ENCODE data around the gene PDIK1L.

Gene PDIK1L

DNA sequence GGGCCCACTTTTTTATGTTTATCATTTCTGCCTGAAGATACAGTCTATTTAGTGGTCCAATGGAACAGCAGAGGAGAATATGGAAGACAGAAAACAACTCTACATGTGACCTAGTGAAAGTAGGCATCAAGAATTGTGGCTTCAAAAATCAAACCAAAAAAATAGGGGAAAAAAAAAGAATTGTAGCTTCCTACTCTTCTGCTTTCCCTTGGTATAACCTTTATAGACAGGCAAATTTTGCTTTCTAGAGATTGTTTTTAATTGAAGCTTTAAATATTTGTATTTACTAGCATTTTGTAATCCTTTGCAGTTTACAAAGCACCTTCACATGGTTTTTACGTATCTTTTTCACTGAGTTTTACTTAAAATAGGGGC is 14.3 kb downstream of the PDIK1L start:
- Histone ChIP-seq H3K4me3 (ENCODE audit: low read length) (no peak overlapping the region), H3K9me3 (ENCODE audit: control insufficient read depth, low read depth, low read length) (no peaks in the 10 kb centered on the region)

DNA sequence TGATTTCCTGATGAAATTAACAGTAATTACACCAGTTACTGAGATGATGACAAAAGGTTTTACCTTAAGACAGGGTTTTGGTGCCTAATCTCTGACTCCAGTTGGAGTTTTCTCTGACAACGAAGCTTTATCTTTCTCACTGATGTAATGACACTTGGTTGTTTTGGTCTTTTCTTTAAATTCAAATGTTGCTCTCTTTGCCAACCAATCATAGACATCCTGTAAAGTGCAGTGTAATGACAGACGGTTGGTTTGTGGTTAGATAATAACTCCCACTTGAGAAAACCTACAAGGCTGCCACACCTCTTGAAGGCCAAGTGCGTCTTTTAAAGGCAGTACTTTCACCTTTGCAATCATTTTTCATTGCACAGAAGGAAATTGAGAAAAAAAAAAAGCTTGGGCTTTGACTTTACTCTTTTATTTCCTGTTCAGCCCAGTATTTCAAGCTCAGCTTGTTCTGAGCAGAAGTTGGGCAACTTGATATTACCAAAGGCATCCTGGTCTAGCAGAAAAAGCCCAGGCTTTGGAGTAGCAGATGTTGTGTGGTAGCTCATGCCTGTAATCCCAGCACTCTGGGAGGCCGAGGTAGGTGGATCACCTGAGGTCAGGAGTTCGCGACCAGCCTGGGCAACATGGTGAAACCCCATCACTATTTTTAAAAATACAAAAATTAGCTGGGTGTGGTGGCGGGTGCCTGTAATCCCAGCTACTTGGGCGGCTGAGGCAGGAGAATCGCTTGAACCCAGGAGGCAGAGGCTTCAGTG is 14.9 kb downstream of the PDIK1L start:
- Histone ChIP-seq H3K27ac (ENCODE audit: low read length) (no peak overlapping the region), H3K27me3 (ENCODE audit: control insufficient read depth, insufficient read depth, low read length) (no peaks in the 10 kb centered on the region), H3K9me3 (ENCODE audit: control insufficient read depth, low read depth, low read length) (no peaks in the 10 kb centered on the region), H3K9ac (ENCODE audit: low read length) (no peak overlapping the region), H3K4me3 (ENCODE audit: low read length) (no peak overlapping the region), H3K4me1 (ENCODE audit: control insufficient read depth, low read depth, low read length) (no peaks in the 10 kb centered on the region), H3K36me3 (ENCODE audit: control insufficient read depth, low read depth, low read length) (peaks cover 4% of the 10 kb centered on the region)

More for the DNA sequence above, 14.3 kb downstream of the PDIK1L start:
- H3K27ac ChIP-seq (ENCODE audit: low read length): no peak overlapping the region
- no peaks in the 10 kb centered on the region for H3K4me1 ChIP-seq (ENCODE audit: control insufficient read depth, low read depth, low read length)
- H3K27me3 ChIP-seq (ENCODE audit: control insufficient read depth, insufficient read depth, low read length): no peaks in the 10 kb centered on the region
- H3K36me3 ChIP-seq (ENCODE audit: control insufficient read depth, low read depth, low read length): peaks cover 4% of the 10 kb centered on the region
- no peak overlapping the region for H3K9ac ChIP-seq (ENCODE audit: low read length)

DNA sequence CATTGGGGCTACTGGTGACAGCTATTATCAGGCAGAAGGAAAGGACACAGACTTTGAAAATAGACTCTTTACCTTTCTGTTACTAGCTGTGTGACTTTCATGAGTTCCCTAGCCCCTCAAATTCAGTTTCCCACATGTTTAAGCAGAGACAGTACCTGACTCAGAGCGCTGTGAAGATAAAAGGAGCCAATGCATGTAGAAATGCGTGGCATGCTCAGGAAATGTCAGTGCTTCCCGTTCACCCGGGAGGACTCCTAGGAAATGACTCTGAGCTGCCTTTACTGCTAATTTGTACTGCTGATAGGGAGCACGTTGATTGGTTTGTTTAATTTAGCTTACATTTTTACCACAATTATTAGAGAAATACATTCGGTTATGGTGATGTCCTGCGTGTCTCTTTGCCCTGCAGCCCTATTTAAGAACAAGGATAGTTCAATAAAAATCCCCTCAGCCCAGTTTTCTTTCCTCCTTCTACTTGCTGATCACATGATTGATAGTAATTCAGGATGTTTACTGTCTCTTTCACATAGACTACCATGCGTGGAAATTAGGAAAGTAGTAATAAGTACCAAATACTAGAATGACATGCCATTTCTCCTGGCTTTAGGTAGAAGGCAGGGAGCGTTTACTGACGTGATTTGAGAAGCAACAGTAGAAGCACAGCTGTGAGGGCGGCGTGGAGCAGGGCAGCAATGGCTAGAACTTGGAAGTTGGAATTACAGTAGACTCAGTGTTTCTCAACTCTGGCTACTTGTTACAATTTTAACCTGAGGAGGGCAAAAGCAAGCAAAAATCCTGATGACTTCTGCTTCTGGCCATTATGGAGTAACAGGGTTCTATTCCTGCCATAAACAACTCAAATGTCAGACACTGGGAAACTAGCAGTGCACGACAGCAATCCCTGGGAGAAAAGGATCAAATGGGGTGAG is 15.9 kb downstream of the PDIK1L start:
- H3K9ac ChIP-seq (ENCODE audit: low read length): no peak overlapping the region
- no peak overlapping the region for H3K27ac ChIP-seq (ENCODE audit: low read length)
- no peaks in the 10 kb centered on the region for H3K27me3 ChIP-seq (ENCODE audit: control insufficient read depth, insufficient read depth, low read length)
- H3K4me1 ChIP-seq (ENCODE audit: control insufficient read depth, low read depth, low read length): no peaks in the 10 kb centered on the region
- H3K36me3 ChIP-seq (ENCODE audit: control insufficient read depth, low read depth, low read length): peaks cover 1% of the 10 kb centered on the region
- H3K9me3 ChIP-seq (ENCODE audit: control insufficient read depth, low read depth, low read length): no peaks in the 10 kb centered on the region
- no peak overlapping the region for H3K4me3 ChIP-seq (ENCODE audit: low read length)

DNA sequence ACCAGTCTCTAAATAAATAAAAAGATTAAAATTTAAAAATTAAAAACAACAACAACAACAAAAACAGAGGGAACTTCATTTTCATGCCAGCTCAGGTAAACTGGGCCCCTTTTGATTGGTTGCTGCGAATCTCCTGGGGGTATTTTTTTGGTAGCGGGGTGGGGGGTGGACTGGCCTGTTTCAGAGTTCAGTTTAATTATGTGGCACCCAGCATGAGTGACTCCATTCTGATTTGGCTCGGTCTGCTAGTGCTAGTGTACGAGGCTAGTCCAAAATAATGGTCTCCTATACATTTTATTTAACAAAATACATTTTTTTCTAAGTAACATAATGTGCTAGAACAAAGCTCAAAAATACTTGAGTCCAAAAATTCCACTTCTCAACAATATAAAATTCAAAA is 18.2 kb downstream of the PDIK1L start:
- Histone ChIP-seq H3K36me3 (ENCODE audit: control insufficient read depth, low read depth, low read length) (no peaks in the 10 kb centered on the region), H3K27ac (ENCODE audit: low read length) (no peak overlapping the region), H3K4me3 (ENCODE audit: low read length) (no peak overlapping the region), H3K4me1 (ENCODE audit: control insufficient read depth, low read depth, low read length) (no peaks in the 10 kb centered on the region), H3K9me3 (ENCODE audit: control insufficient read depth, low read depth, low read length) (no peaks in the 10 kb centered on the region), H3K9ac (ENCODE audit: low read length) (no peak overlapping the region), H3K27me3 (ENCODE audit: control insufficient read depth, insufficient read depth, low read length) (no peaks in the 10 kb centered on the region)

DNA sequence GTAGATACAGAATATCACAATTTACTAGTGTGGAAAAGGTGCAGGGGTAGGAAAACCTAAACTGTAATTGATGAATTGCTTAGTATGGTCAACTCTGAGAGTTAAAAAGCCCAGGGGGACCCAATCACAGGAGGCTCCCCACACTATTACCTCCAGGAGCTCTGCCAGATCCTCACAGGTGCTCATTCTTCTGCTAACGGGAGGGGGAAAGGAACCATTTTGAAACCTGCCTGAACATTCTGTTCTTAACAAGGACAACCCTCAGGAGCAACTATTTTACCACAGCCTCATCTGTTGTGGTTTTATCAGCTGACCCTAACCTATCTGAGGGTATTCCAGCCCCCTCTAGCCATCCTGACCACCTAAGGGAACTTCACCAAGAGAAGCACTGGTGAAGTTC is 19.1 kb downstream of the PDIK1L start:
- Histone ChIP-seq H3K36me3 (ENCODE audit: control insufficient read depth, low read depth, low read length) (no peaks in the 10 kb centered on the region), H3K9ac (ENCODE audit: low read length) (no peak overlapping the region), H3K27me3 (ENCODE audit: control insufficient read depth, insufficient read depth, low read length) (no peaks in the 10 kb centered on the region), H3K27ac (ENCODE audit: low read length) (no peak overlapping the region), H3K4me1 (ENCODE audit: control insufficient read depth, low read depth, low read length) (no peaks in the 10 kb centered on the region), H3K4me3 (ENCODE audit: low read length) (no peak overlapping the region), H3K9me3 (ENCODE audit: control insufficient read depth, low read depth, low read length) (no peaks in the 10 kb centered on the region)

DNA sequence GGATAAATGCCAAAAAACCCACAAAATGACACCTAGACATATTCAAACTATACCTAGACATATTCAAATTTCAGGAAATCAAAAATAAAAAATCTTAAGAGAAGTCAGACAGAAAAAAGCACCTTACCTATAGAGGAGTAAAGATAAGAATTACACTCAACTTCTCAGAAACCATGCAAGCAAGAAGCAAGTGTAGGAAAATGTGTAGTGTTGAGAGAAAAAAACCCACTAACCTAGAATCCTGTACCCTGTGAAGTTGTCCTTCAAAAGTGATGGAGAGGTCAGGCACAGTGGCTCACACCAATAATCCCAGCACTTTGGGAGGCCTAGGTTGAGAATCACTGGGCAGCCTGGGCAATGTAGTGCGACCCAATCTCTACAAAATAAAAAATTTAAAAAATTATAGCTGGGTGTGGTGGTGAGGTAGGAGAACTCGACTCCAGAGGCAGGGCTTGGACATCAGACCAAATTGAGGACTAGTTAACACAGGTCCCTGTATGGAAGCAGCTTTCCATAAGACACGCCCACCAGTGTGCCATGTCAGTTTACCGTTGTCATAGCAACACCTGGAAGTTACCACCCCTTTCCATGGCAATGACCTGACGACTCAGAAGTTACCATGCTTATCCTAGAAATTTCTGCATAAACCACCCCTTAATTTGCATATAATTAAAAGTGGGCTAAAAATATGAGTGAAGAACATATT is 20.7 kb downstream of the PDIK1L start:
- Histone ChIP-seq H3K36me3 (ENCODE audit: control insufficient read depth, low read depth, low read length) (no peaks in the 10 kb centered on the region), H3K4me3 (ENCODE audit: low read length) (no peak overlapping the region), H3K9ac (ENCODE audit: low read length) (no peak overlapping the region), H3K27ac (ENCODE audit: low read length) (no peak overlapping the region), H3K9me3 (ENCODE audit: control insufficient read depth, low read depth, low read length) (no peaks in the 10 kb centered on the region), H3K27me3 (ENCODE audit: control insufficient read depth, insufficient read depth, low read length) (no peaks in the 10 kb centered on the region), H3K4me1 (ENCODE audit: control insufficient read depth, low read depth, low read length) (no peaks in the 10 kb centered on the region)

DNA sequence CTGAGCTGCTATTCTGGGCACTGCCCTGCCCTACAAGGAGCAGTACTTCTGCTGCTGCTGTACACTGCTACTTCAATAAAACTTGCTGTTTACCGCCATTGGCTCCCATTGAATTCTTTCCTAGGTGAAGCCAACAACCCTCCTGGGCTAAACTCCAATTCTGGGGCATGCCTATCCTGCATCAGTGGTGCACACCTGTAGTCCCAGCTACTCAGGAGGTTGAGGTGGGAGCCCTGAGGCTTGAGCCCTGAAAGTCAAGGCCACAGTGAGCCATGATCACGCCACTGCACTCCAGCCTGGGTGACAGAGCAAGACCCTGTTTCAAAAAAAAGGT is 21.2 kb downstream of the PDIK1L start:
- no peak overlapping the region for H3K4me3 ChIP-seq (ENCODE audit: low read length)
- no peak overlapping the region for H3K9ac ChIP-seq (ENCODE audit: low read length)
- no peaks in the 10 kb centered on the region for H3K36me3 ChIP-seq (ENCODE audit: control insufficient read depth, low read depth, low read length)
- no peaks in the 10 kb centered on the region for H3K9me3 ChIP-seq (ENCODE audit: control insufficient read depth, low read depth, low read length)
- H3K27me3 ChIP-seq (ENCODE audit: control insufficient read depth, insufficient read depth, low read length): no peaks in the 10 kb centered on the region
- no peak overlapping the region for H3K27ac ChIP-seq (ENCODE audit: low read length)
- H3K4me1 ChIP-seq (ENCODE audit: control insufficient read depth, low read depth, low read length): no peaks in the 10 kb centered on the region

DNA sequence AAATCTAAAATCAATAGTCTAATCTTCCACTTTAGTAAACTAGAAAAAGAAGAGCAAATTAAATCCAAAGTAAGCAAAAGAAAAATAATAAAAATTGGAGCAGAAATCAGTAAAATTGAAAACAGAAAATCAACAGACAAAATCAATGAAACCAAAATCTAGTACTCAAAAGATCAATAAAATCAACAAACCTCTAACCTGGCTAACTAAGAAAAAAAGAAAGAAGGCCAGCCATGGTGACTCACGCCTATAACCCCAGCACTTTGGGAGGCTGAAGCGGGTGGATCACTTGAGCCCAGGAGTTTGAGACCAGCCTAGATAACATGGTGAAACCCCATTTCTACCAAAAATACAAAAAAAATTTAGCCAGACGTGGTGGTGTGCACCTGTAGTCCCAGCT is 22.8 kb downstream of the PDIK1L start:
- Histone ChIP-seq H3K27me3 (ENCODE audit: control insufficient read depth, insufficient read depth, low read length) (no peaks in the 10 kb centered on the region), H3K4me3 (ENCODE audit: low read length) (no peak overlapping the region), H3K4me1 (ENCODE audit: control insufficient read depth, low read depth, low read length) (no peaks in the 10 kb centered on the region), H3K36me3 (ENCODE audit: control insufficient read depth, low read depth, low read length) (no peaks in the 10 kb centered on the region), H3K9me3 (ENCODE audit: control insufficient read depth, low read depth, low read length) (no peaks in the 10 kb centered on the region), H3K9ac (ENCODE audit: low read length) (no peak overlapping the region), H3K27ac (ENCODE audit: low read length) (no peak overlapping the region)

DNA sequence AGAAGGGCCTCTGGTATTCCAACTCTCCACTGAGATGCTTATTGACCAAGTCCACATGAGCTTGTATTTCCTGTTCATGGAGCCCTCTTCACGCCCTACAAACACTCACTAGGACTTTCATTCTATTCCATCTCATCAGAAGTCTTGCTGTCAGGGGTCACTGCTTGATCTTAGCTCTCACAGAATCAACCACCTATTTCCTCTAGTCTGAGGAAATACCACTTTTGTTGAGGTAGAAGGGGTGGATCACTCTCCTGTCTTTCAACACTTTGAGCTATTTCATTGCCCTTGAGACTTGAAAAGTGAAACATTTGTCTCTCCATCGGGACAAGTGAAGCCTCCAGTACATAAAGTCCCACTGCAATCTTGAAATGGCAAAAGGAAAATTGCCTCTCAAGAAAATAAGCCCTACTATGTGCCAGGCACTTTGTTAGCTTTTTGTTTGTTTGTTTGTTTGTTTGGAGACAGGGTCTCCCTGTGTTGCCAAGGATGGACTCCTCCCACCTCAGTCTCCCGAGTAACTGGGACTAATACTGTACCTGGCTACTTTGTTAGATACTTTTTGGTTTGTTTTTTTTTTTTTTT is 27.4 kb downstream of the PDIK1L start:
- Histone ChIP-seq H3K27me3 (ENCODE audit: control insufficient read depth, insufficient read depth, low read length) (no peaks in the 10 kb centered on the region), H3K4me1 (ENCODE audit: control insufficient read depth, low read depth, low read length) (no peaks in the 10 kb centered on the region), H3K9ac (ENCODE audit: low read length) (no peak overlapping the region), H3K27ac (ENCODE audit: low read length) (no peak overlapping the region), H3K36me3 (ENCODE audit: control insufficient read depth, low read depth, low read length) (no peaks in the 10 kb centered on the region), H3K9me3 (ENCODE audit: control insufficient read depth, low read depth, low read length) (no peaks in the 10 kb centered on the region), H3K4me3 (ENCODE audit: low read length) (no peak overlapping the region)

DNA sequence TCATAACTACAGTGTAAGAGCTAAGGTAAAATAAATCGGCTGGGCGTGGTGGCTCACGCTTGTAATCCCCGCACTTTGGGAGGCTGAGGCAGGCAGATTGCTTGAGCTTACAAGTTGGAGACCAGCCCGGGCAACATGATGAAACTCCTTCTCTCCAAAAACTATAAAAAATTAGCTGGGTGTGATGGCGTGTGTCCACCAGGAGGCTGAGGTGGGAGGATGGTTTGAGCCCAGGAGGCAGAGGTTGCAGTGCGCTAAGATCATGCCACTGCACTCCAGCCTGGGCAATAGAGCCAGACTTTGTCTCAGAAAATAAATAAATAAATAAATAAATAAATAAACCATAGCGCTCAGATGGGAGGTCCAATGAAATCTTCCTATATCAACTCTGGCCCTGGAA is 30.5 kb downstream of the PDIK1L start:
- Histone ChIP-seq H3K9ac (ENCODE audit: low read length) (no peak overlapping the region), H3K9me3 (ENCODE audit: control insufficient read depth, low read depth, low read length) (no peaks in the 10 kb centered on the region), H3K27ac (ENCODE audit: low read length) (no peak overlapping the region), H3K36me3 (ENCODE audit: control insufficient read depth, low read depth, low read length) (no peaks in the 10 kb centered on the region), H3K27me3 (ENCODE audit: control insufficient read depth, insufficient read depth, low read length) (peaks cover 9% of the 10 kb centered on the region), H3K4me3 (ENCODE audit: low read length) (no peak overlapping the region), H3K4me1 (ENCODE audit: control insufficient read depth, low read depth, low read length) (no peaks in the 10 kb centered on the region)

Measured in iPS-18a (cell line).